GM03348 (cell line): ENCODE measurements around the gene SCAANT1.
A peak's percentile ranks its signal among the peaks of the same experiment; 100 is the strongest.

Experiments
- DNase-seq: peaks from one replicate; pipeline ENCODE4 v3.0.0; 2012; ENCODE audit warnings: low spot score

SCAANT1 gene

GRCh38 chr3:63911873-63912767 is at the start of gene SCAANT1:
TSS of gene SCAANT1 (minus strand) at chr3:63912383.
- peak; percentile 95 for DNase-seq

GRCh38 chr3:63961891-63962290 is 49.7 kb upstream of the SCAANT1 start:
- DNase-seq = peak; percentile 24

GRCh38 chr3:63960048-63960711 is 48.0 kb upstream of the SCAANT1 start:
- DNase-seq = peak; percentile 66

- no peak for DNase-seq
These were observed 47.0 kb upstream of the SCAANT1 start for GRCh38 chr3:63959146-63959545.

DNA sequence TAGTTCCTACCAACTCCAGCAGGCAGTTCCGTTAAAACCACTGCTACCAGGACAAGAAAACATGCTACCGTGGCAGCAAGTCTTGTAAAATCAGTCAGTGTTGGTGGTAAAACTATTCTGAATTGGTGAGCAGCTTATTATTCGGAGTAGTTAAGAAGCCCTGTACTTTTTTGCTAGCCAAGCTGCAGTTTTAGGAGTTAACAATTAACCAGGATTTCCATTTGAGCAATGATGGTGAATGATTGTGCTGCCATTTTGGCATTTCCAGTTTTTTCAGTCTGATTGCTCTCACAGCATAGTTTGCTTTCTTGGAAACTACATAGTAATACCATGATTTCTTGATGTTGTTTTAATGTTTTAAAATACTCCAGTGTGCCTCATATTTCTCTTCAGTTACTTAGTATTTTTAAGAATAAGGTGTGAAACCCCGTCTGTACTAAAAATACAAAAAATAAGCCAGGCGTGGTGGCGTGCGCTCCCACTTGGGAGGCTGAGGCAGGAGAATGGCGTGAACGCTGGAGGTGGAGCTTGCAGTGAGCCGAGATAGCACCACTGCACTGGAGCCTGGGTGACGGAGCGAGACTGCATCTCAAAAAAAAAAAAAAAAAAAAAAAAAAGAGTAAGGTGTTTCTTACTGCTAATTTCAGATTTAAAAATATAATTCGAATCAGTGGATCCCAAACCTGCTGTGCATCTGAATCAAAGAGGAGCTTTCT is 43.8 kb upstream of the SCAANT1 start:
- no peak for DNase-seq

GRCh38 chr3:63955036-63955650 is 43.0 kb upstream of the SCAANT1 start:
- no peak for DNase-seq

DNA sequence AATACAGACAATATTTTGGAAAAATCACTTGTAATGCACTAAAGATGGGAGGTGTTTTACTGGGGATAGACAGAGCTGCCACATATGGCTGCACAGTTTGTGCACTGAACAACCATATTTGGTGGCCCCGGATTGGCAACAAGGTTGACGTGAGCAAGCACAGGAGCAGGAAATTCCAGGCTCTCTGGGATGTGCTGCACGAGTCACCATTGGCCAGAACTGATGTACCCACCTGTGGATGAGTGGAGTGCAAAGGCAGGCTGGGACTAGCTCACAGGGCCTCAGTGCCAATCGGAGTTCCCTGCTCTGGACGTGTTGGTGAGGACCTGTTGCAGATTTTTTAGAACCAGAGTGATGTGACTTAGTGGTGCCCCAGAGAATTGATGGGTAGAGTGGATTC is 42.0 kb upstream of the SCAANT1 start:
- DNase-seq = no peak

- DNase-seq = no peak
These were observed 40.0 kb upstream of the SCAANT1 start for GRCh38 chr3:63952248-63952594.

DNA sequence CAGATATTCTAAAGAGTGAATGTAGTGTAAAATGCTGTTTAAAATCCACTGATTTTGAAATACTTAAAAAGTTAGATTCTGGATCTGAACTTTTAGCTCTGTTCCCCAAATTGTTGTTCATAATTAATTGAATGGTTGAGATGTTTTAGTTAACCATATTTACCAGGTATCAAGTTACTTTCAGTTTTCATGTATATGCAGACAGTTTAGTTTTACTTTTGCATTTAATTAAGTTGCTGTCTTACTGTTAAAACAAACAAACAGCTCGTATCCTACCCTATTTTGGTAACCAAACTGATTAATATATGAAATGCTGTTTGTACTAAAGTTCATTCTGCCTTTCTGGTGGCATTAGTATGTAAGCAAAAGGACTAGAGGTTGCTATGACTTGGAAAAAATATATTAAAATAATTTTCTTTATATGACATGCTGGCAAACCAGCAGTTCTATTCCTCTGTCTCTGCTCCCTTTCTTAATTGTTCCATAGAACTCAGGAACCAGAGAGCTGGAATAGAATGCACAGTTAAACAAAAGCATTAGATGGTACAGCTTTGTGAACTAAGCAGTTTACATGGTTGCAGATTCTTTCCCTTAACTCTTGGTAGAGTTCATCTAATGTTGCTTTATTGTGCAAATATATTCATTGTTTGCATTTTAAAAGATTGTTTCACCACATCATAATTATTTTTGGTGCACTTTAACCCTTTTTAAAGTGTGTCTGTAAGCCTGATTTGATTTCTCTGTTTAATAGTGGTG is 39.5 kb upstream of the SCAANT1 start:
- DNase-seq = no peak

GRCh38 chr3:63950698-63951097 is 38.5 kb upstream of the SCAANT1 start:
- no peak for DNase-seq

DNA sequence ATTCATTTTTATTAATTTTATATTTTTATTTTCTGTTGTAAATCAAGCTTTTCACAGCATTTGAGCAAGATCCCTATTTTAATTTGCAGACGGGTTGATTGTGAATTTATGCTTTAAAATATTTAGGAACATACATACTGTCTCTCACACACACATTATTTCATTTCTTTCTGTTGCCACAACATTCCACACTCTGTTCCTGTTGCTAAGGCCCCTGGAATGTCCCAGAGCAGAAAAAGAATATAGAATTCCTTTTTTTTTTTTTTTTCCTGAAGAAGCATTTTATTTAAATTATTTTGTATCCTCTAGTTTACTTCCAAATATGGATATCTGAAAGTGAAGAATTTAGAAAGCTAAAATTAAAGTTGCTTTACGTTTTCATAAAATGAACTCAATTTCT is 36.8 kb upstream of the SCAANT1 start:
- peak; percentile 59 for DNase-seq

DNA sequence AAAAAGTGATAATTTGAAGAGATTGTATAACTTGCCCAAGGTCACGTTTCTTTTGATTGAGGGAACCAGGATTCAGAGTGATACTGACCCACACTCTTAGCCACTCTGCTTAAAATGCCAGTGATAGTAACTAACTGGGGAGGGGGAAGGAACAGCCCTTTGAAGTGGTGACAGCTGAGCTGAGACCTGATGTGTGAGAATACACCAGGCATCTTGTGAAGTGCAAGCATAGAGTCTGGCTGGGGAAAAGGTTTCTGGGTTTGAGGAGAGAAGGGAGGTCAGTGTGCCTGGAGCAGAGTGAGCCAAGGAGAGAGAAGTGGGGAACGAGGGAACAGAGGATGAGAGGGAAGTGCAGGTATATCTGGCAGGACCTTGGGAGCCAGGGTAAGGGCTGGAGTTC is 35.4 kb upstream of the SCAANT1 start:
- DNase-seq = no peak

DNA sequence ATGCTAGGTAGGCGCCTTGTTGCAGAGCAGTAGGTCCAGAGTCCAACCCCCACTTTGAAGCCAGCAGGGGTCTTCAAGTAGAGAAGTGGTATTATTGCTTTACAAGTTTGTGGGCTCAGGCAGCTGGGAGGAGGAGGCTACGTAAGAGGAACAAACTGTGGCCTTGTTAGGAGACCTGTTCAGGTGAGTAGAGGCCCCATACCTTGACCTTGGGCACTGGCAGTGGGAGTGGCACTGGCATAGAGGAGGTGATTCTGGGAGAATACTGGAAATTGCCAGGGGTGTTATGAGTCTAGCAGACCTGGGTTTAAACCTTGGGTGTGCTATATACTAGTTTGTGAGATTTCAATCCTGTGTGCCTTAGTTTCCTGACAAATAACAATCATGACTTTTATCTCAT is 34.6 kb upstream of the SCAANT1 start:
- no peak for DNase-seq

- DNase-seq = no peak
These were observed 33.4 kb upstream of the SCAANT1 start for GRCh38 chr3:63945558-63946096.

GRCh38 chr3:63943678-63944077 is 31.5 kb upstream of the SCAANT1 start:
- no peak for DNase-seq

- DNase-seq = no peak
These were observed 30.3 kb upstream of the SCAANT1 start for GRCh38 chr3:63942528-63942927.

DNA sequence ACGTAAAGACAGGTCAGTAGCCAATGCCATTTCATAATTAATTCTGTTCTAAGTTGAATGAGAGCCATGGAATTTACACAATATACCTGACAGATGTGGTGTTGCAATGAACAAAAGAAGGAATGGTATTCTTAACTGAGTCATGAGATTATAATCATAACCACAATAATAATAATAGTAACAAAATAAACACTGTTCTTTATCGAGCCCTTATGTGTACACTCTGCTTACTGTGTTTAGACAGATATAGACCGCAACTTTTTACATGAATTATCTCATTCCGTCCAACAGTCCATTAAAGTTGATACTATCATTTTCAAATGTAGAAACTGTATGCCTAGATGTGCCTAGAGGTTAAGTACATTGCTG is 28.2 kb upstream of the SCAANT1 start:
- peak; percentile 45 for DNase-seq

- no peak for DNase-seq
These were observed 25.8 kb upstream of the SCAANT1 start for GRCh38 chr3:63937661-63938651.

- no peak for DNase-seq
These were observed 24.7 kb upstream of the SCAANT1 start for GRCh38 chr3:63936925-63937324.
